HCT116 (cell line): ENCODE data around the gene ZNF488. TPM values are rescaled to one million over a fixed set of nuclear protein-coding genes. Genes with fewer than 3 reads are reported as not detected.
A peak's percentile ranks its signal among the peaks of the same experiment; 100 is the strongest.

Experiments
- ATAC-seq: fragments of 200-7000 bp; cut with Tn5 transposase; 2 replicates; pipeline ENCODE4 v1.9.1; 2020; ENCODE audit warnings: mild to moderate bottlenecking, moderate library complexity
- BruUV-seq: library from RNA; stranded (reverse); fragments of 400-500 nt; replicated peaks from 2 replicates; lab custom pipeline; 2021; lab: Mats Ljungman, UMichigan
- CTCF ChIA-PET: fragments of 300-600 bp; sonication (Branson Sonifier 250); formaldehyde crosslinking; loops from one replicate; lab custom pipeline; 2021; ENCODE audit warnings: antibody characterized with exemption; lab: Charles Lee
- POLR2A ChIA-PET: fragments of 300-600, 350-600 bp; sonication (Branson Sonifier 250); formaldehyde crosslinking; loops from one replicate; lab custom pipeline; 2021; ENCODE audit warnings: antibody characterized with exemption; lab: Charles Lee
- RAD21 ChIA-PET, 2 experiments: fragments of 300-600 bp; sonication (Branson Sonifier 250); formaldehyde crosslinking; loops; one replicate each; lab custom pipeline; 2023; ENCODE audit warnings: low total read pairs in 2 of 2; ENCODE audit not compliant: uncharacterized antibody in 2 of 2, unreplicated experiment in 2 of 2, low non-redundant PET in 1 of 2; lab: Charles Lee
- DNase-seq: peaks from one replicate; pipeline ENCODE4 v3.0.0-alpha.2; 2010; ENCODE audit warnings: low read depth, low spot score
- H2AFZ ChIP-seq: fragments of 200-600 bp; shearing (Covaris generic), sonication (generic); 2 replicates; pipeline ENCODE4 v1.6.1; 2017; ENCODE audit warnings: low read depth, mixed run types, mixed read lengths, antibody characterized with exemption, low read length; ENCODE audit not compliant: poor library complexity, severe bottlenecking
- H3K27ac ChIP-seq: 2 replicates; pipeline ENCODE4 v1.5.1; 2012; ENCODE audit warnings: low read depth, low read length
- H3K27me3 ChIP-seq: fragments of 200-600 bp; sonication (generic); 2 replicates; pipeline ENCODE4 v1.6.1; 2016; ENCODE audit warnings: mixed run types, low read length, mixed read lengths; ENCODE audit not compliant: insufficient read depth
- H3K36me3 ChIP-seq, 2 experiments: fragments of 200-500 bp in 1 of 2; fragments of 200-600 bp in 1 of 2; sonication (Bioruptor generic) in 1 of 2; sonication (generic) in 1 of 2; 2 replicates each; pipeline versions ENCODE4 v1.5.1 to v1.6.1; 2014 to 2016; ENCODE audit warnings: low read length in 2 of 2, inconsistent platforms in 1 of 2, mixed read lengths in 1 of 2, mixed run types in 1 of 2; ENCODE audit not compliant: insufficient read depth in 2 of 2, control insufficient read depth in 1 of 2
- H3K4me1 ChIP-seq, 2 experiments: fragments of 200-600 bp in 1 of 2; sonication (generic) in 1 of 2; 2 replicates each; pipeline versions ENCODE4 v1.5.1 to v1.6.1; 2012 to 2017; ENCODE audit warnings: low read length in 2 of 2, inconsistent platforms in 1 of 2, mild to moderate bottlenecking in 1 of 2, mixed read lengths in 1 of 2, mixed run types in 1 of 2, moderate library complexity in 1 of 2; ENCODE audit not compliant: insufficient read depth in 2 of 2, control insufficient read depth in 1 of 2
- H3K4me2 ChIP-seq: fragments of 200-600 bp; sonication (generic); 2 replicates; pipeline ENCODE4 v1.6.1; 2017; ENCODE audit warnings: mixed run types, low read length, mixed read lengths
- H3K4me3 ChIP-seq, 2 experiments: fragments of 200-600 bp in 1 of 2; sonication (generic) in 1 of 2; replicated peaks in 1 of 2; 2 replicates each; pipeline ENCODE4 v1.5.1; 2011 to 2016; ENCODE audit warnings: low read length in 2 of 2, control low read depth in 1 of 2, low read depth in 1 of 2, mild to moderate bottlenecking in 1 of 2, mixed read lengths in 1 of 2, mixed run types in 1 of 2
- H3K79me2 ChIP-seq: fragments of 200-600 bp; sonication (generic); 2 replicates; pipeline ENCODE4 v1.6.1; 2017; ENCODE audit warnings: mild to moderate bottlenecking, mixed run types, low read length, moderate library complexity, mixed read lengths; ENCODE audit not compliant: insufficient read depth
- H3K9ac ChIP-seq: fragments of 200-600 bp; sonication (generic); 2 replicates; pipeline ENCODE4 v1.6.1; 2016; ENCODE audit warnings: low read length, mixed read lengths
- H3K9me2 ChIP-seq: fragments of 200-600 bp; sonication (generic), shearing (Covaris generic); 2 replicates; pipeline ENCODE4 v1.6.1; 2017; ENCODE audit warnings: mixed run types, mild to moderate bottlenecking, moderate library complexity; ENCODE audit not compliant: insufficient read depth
- H3K9me3 ChIP-seq, 2 experiments: fragments of 200-500 bp in 1 of 2; fragments of 200-600 bp in 1 of 2; sonication (Bioruptor generic) in 1 of 2; sonication (generic) in 1 of 2; 2 replicates each; pipeline ENCODE4 v1.6.1; 2014 to 2017; ENCODE audit warnings: low read length in 2 of 2, mixed read lengths in 2 of 2, inconsistent platforms in 1 of 2, low read depth in 1 of 2, mild to moderate bottlenecking in 1 of 2, mixed run types in 1 of 2, moderate library complexity in 1 of 2; ENCODE audit not compliant: control insufficient read depth in 1 of 2, insufficient read depth in 1 of 2
- H4K20me1 ChIP-seq: fragments of 200-600 bp; sonication (generic), shearing (Covaris generic); 2 replicates; pipeline ENCODE4 v1.6.1; 2017; ENCODE audit warnings: mixed run types, mild to moderate bottlenecking, moderate library complexity; ENCODE audit not compliant: insufficient read depth
- CBX3 ChIP-seq: IDR thresholded peaks from 2 replicates; pipeline ENCODE4 v1.6.1; 2012; ENCODE audit warnings: low read depth
- CTCF ChIP-seq, 3 experiments: fragments of 200-600 bp in 1 of 3; sonication (generic) in 1 of 3; IDR thresholded peaks in 2 of 3; conservative IDR thresholded peaks in 1 of 3; 2 replicates each; pipeline ENCODE4 v1.5.1; 2012 to 2017; ENCODE audit warnings: low read depth in 2 of 3, low read length in 2 of 3, antibody characterized with exemption in 1 of 3, borderline replicate concordance in 1 of 3, control low read depth in 1 of 3, mild to moderate bottlenecking in 1 of 3, mixed read lengths in 1 of 3, mixed run types in 1 of 3, moderate library complexity in 1 of 3; ENCODE audit not compliant: insufficient read depth in 1 of 3
- POLR2AphosphoS5 ChIP-seq: IDR thresholded peaks from 2 replicates; pipeline ENCODE4 v1.6.1; 2011; ENCODE audit warnings: mild to moderate bottlenecking, low read depth, low read length, moderate library complexity
- REST ChIP-seq: IDR thresholded peaks from 2 replicates; pipeline ENCODE4 v1.6.1; 2012; ENCODE audit warnings: low read depth
- SP1 ChIP-seq: IDR thresholded peaks from 2 replicates; pipeline ENCODE4 v1.6.1; 2012; ENCODE audit warnings: low read depth
- ZBTB33 ChIP-seq: IDR thresholded peaks from 2 replicates; pipeline ENCODE4 v1.6.1; 2011; ENCODE audit warnings: mild to moderate bottlenecking, low read length, moderate library complexity; ENCODE audit not compliant: insufficient replicate concordance; ENCODE audit errors: extremely low read depth
- ZFX ChIP-seq: fragments of 450-650 bp; IDR thresholded peaks from 2 replicates; pipeline ENCODE4 v1.6.1; 2017
- ZNF274 ChIP-seq: fragments of 200-500 bp; sonication (Bioruptor generic); IDR thresholded peaks from 2 replicates; pipeline ENCODE4 v1.6.1; 2014; ENCODE audit warnings: mild to moderate bottlenecking, low read depth, low read length, inconsistent platforms
- intact Hi-C: fragments of 100-400 bp; cut with micrococcal nuclease; formaldehyde crosslinking; loops from 2 replicates; pipeline ENCODE4 v1.10.0; 2022
- total RNA-seq: library from RNA; stranded (reverse); gene quantifications from one replicate; pipeline ENCODE4 v1.2.1, GENCODE V29; 2021; ENCODE audit not compliant: unreplicated experiment

Gene ZNF488
- total RNA-seq, 1 experiment from 2014 or later, result 3.9 TPM

GRCh38 chr10:47332371-47332770, 51.7 kb downstream of the ZNF488 start:
- ATAC-seq (peak; percentile 54), DNase-seq (no peak)
- no TSS peak for BruUV-seq
- H3K9me3 ChIP-seq, result no peaks in the 10 kb centered on the region
- H4K20me1 ChIP-seq, result no peaks in the 10 kb centered on the region
- no peak overlapping the region for H3K4me3 ChIP-seq
- POLR2A ChIA-PET, result no interaction called here
- 0 out of 2 replicates have a peak, but pooled peaks cover 9% of the 10 kb centered on the region for H3K27me3 ChIP-seq
- H3K9me2 ChIP-seq, result no peaks in the 10 kb centered on the region
- H3K27ac ChIP-seq, result no peak overlapping the region
- intact Hi-C loops, result no loop called here
- TF ChIP-seq ZNF274 (no peak), ZFX (no peak), REST (no peak), SP1 (no peak), CTCF (IDR thresholded peaks at IDR 0.05 in 2 of 3, conservative IDR thresholded peaks at IDR 0.05 in 1 of 3; ENCODE audit: borderline replicate concordance in 1 of 3, insufficient read depth in 1 of 3, low read depth in 2 of 3, low read length in 2 of 3) (0 out of 6 replicates have a peak, but pooled peaks of 1 of the 3 experiments have one; percentile 20), CBX3 (no peak), ZBTB33 (no peak), POLR2AphosphoS5 (no peak)
- H3K36me3 ChIP-seq, result no peaks in the 10 kb centered on the region
- H3K9ac ChIP-seq, result no peak overlapping the region
- RAD21 ChIA-PET, result no interaction called here
- H2AFZ ChIP-seq, result no peak overlapping the region
- CTCF ChIA-PET, result interaction anchor here (1.7 kb wide), 1 partner anchor 8 kb away, joined by 6 read pairs; no protein-coding TSS in a partner anchor
- H3K4me2 ChIP-seq, result no peak overlapping the region
- peaks cover 0 to 11% of the 10 kb centered on the region in 2 experiments; a peak in 1 of 4 replicates for H3K4me1 ChIP-seq
- no peaks in the 10 kb centered on the region for H3K79me2 ChIP-seq
